Measurements from ENCODE around the gene FMO5. TPM values are rescaled to one million over a fixed set of nuclear protein-coding genes. Genes with fewer than 3 reads are reported as not detected.

FMO5 gene
- total and polyA plus RNA-seq, 10 of the 15 experiments (the other 5 are each of a cell fraction or from before 2014, with no cell fraction given): 0.05 to 0.58 (median 0.19) TPM

DNA sequence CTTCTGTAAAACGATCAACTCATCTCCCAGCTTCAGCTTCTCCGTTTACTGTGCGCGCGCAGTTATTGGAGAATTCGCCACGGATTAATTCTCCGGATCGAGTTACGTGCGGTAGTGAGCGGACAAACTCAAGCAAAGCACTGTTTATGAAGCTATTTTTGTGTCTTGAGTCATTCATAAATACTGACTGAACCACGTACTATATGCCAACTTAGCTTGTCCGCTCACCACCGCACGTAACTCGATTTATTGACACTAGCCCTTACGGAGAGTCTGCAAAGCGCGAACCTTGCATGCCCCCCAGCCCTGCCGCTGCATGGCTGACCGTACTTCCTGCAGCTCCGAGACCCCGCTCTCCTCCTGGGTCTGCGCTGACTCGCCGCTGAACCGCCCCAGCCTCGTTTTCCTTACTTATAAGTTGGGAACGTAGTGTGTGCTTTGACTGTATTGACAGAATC, 18.1 kb upstream of the FMO5 start (continued):
- TF ChIP-seq JUNB (IDR thresholded peaks at IDR 0.05) (no peak), BCL11A (IDR thresholded peaks at IDR 0.05; ENCODE audit: low read depth, low read length) (0 out of 2 replicates have a peak, but pooled peaks have one; percentile 8), ASH2L (IDR thresholded peaks at IDR 0.05; ENCODE audit: borderline replicate concordance, low read depth) (0 out of 2 replicates have a peak, but pooled peaks have one; percentile 9), MEF2A (IDR thresholded peaks at IDR 0.05; ENCODE audit: insufficient read depth, low read depth, low read length) (no peak), IKZF2 (IDR thresholded peaks at IDR 0.05) (0 out of 4 replicates have a peak, but pooled peaks of 1 of the 2 experiments have one; percentile 17)
- TF ChIP-seq, protein P1, sequence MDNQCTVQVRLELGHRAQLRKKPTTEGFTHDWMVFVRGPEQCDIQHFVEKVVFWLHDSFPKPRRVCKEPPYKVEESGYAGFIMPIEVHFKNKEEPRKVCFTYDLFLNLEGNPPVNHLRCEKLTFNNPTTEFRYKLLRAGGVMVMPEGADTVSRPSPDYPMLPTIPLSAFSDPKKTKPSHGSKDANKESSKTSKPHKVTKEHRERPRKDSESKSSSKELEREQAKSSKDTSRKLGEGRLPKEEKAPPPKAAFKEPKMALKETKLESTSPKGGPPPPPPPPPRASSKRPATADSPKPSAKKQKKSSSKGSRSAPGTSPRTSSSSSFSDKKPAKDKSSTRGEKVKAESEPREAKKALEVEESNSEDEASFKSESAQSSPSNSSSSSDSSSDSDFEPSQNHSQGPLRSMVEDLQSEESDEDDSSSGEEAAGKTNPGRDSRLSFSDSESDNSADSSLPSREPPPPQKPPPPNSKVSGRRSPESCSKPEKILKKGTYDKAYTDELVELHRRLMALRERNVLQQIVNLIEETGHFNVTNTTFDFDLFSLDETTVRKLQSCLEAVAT (IDR thresholded peaks at IDR 0.05): 0 out of 2 replicates have a peak, but pooled peaks have one; percentile 43

DNA sequence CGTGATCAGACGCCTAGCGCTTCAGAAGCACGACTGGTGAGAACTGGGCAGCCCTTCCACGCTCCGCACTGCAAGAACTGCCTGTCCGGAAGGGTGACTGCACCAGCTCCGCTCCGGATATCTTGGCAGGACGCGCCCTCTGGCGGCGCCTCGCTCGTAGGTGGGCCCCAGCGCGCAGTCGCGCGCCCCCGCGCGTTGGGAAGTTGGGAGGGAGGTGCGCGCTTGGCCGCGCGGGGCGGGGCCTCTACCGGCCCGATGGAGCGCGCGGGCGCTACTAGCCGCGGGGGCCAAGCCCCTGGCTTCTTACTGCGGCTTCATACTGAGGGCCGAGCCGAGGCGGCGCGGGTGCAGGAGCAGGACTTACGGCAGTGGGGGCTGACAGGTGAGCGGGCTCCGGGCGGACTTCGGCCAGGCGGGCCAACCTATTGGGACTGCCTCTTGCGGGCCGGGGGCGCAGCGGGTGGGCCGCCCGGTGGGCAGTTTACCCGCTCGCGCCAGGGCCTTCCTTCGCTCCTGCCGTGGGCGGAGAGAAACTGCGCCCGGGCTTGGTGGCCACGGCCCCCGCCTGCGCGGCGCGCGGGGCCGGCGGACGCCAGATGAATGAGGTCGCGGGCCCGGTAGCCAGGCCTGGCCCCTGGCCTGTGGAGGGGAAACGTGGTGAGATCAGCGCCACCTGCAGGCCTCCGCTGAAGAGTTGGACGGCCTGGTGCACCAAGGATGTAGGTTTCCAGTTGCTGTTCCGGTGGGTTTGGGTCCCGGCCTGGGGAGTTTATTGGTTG, 17.5 kb upstream of the FMO5 start, which contains the start of gene CHD1L:
Gene CHD1L (plus strand): TSS at position 236 of the 779 bp plus-strand sequence. CDS start 20 bp downstream, at position 256.
- H3K79me2 ChIP-seq (ENCODE audit: control insufficient read depth, insufficient read depth, low read length): peaks cover 50% of the 10 kb centered on the region
- CTCF ChIA-PET: interaction anchor here (0.6 to 3.9 kb wide), 19 partner anchors 10 to 604 kb away, joined by 3 to 54 read pairs (median 4); partner anchors contain the start of genes FMO5 and PRKAB2
- H3K9me3 ChIP-seq (replicated peaks; ENCODE audit: control insufficient read depth, insufficient read depth, low read length): no peaks in the 10 kb centered on the region
- H2AFZ ChIP-seq (ENCODE audit: control insufficient read depth, low read depth, low read length): peak within 1 kb of the TSS; percentile 93
- FAIRE-seq (peak; percentile 65), ATAC-seq (peak; percentile 93), DNase-seq (ENCODE audit: low read depth, low spot score) (peak; percentile 73)
- no peaks in the 10 kb centered on the region for H4K20me1 ChIP-seq (ENCODE audit: control insufficient read depth, insufficient read depth)
- H3K36me3 ChIP-seq (ENCODE audit: control insufficient read depth in 2 of 2, insufficient read depth in 2 of 2, low read length in 1 of 2): no peaks in the 10 kb centered on the region
- peak within 1 kb of the TSS; percentile 80 for H3K9ac ChIP-seq (ENCODE audit: control insufficient read depth, insufficient read depth, low read length)
- H3K4me2 ChIP-seq (ENCODE audit: control insufficient read depth, insufficient read depth): peak within 1 kb of the TSS; percentile 90
- H3K4me3 ChIP-seq: peak within 1 kb of the TSS; percentile 76
- RAD21 ChIA-PET (ENCODE audit: unreplicated experiment): interaction anchor here (0.8 to 3.1 kb wide), 9 partner anchors 10 to 82 kb away, joined by 3 to 11 read pairs (median 5); partner anchors contain the start of genes FMO5 and PRKAB2
- peak within 1 kb of the TSS; percentile 70 for H3K27ac ChIP-seq (ENCODE audit: control insufficient read depth, insufficient read depth)
- WGBS (ENCODE audit: insufficient coverage, insufficient replicate concordance, low lambda C conversion rate, missing lambda C conversion rate): 1% methylated on average over 69 of the region's 82 CpGs
- peaks cover 16% of the 10 kb centered on the region for H3K4me1 ChIP-seq (ENCODE audit: control insufficient read depth, insufficient read depth, low read length)
- BruUV-seq (replicated peaks): no TSS peak
- in situ Hi-C loops (cut with MboI): no loop called here
- no peaks in the 10 kb centered on the region; a peak in 1 of 4 replicates for H3K27me3 ChIP-seq (replicated peaks in 1 of 2; ENCODE audit: control insufficient read depth in 2 of 2, insufficient read depth in 2 of 2, low read length in 1 of 2)
- POLR2A ChIA-PET: interaction anchor here (1.2 to 1.6 kb wide), 2 partner anchors 73 to 158 kb away, joined by 3 to 4 read pairs; no protein-coding TSS in a partner anchor
- SMC1A ChIA-PET (ENCODE audit: uncharacterized antibody, unreplicated experiment): interaction anchor here (0.7 to 2.6 kb wide), 7 partner anchors 11 to 158 kb away, joined by 3 to 12 read pairs (median 3); no protein-coding TSS in a partner anchor
- intact Hi-C loops (cut with micrococcal nuclease; ENCODE audit: unreplicated experiment): loop anchor here (1.0 to 2.0 kb wide), 2 partner anchors 70 to 158 kb away; partner anchors contain the start of gene PRKAB2
- TF ChIP-seq HDAC2 (IDR thresholded peaks at IDR 0.05) (peak; percentile 29; the same call in 1 of the 2 replicates), ESRRA (IDR thresholded peaks at IDR 0.05; ENCODE audit: low read length) (no peak), SUPT20H (IDR thresholded peaks at IDR 0.05; ENCODE audit: borderline replicate concordance, control insufficient read depth, low read depth, low read length) (no peak), IKZF1 (conservative IDR thresholded peaks at IDR 0.05) (peak; percentile 80), JUNB (IDR thresholded peaks at IDR 0.05) (no peak), MTA3 (IDR thresholded peaks at IDR 0.05; ENCODE audit: borderline replicate concordance, low read length) (no peak; the same call in 1 of the 2 replicates), SIN3A (IDR thresholded peaks at IDR 0.05; ENCODE audit: low read depth, low read length) (peak; percentile 84), YY1 (IDR thresholded peaks at IDR 0.05; ENCODE audit: low read depth, low read length) (peak; percentile 84)
- TF ChIP-seq, protein P2, sequence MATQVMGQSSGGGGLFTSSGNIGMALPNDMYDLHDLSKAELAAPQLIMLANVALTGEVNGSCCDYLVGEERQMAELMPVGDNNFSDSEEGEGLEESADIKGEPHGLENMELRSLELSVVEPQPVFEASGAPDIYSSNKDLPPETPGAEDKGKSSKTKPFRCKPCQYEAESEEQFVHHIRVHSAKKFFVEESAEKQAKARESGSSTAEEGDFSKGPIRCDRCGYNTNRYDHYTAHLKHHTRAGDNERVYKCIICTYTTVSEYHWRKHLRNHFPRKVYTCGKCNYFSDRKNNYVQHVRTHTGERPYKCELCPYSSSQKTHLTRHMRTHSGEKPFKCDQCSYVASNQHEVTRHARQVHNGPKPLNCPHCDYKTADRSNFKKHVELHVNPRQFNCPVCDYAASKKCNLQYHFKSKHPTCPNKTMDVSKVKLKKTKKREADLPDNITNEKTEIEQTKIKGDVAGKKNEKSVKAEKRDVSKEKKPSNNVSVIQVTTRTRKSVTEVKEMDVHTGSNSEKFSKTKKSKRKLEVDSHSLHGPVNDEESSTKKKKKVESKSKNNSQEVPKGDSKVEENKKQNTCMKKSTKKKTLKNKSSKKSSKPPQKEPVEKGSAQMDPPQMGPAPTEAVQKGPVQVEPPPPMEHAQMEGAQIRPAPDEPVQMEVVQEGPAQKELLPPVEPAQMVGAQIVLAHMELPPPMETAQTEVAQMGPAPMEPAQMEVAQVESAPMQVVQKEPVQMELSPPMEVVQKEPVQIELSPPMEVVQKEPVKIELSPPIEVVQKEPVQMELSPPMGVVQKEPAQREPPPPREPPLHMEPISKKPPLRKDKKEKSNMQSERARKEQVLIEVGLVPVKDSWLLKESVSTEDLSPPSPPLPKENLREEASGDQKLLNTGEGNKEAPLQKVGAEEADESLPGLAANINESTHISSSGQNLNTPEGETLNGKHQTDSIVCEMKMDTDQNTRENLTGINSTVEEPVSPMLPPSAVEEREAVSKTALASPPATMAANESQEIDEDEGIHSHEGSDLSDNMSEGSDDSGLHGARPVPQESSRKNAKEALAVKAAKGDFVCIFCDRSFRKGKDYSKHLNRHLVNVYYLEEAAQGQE (IDR thresholded peaks at IDR 0.05; ENCODE audit: low read depth, low read length): no peak

Data from GM12878 (cell line).